MV-4-11 (cell line): ENCODE data around the gene MUC6.

Experiments
- DNase-seq: peaks from one replicate; lab custom pipeline; 2025; lab: John Stamatoyannopoulos, UW

Gene MUC6

GRCh38 chr11:1036931-1037330 is 413 bp upstream of the MUC6 start:
- no peak for DNase-seq

DNA sequence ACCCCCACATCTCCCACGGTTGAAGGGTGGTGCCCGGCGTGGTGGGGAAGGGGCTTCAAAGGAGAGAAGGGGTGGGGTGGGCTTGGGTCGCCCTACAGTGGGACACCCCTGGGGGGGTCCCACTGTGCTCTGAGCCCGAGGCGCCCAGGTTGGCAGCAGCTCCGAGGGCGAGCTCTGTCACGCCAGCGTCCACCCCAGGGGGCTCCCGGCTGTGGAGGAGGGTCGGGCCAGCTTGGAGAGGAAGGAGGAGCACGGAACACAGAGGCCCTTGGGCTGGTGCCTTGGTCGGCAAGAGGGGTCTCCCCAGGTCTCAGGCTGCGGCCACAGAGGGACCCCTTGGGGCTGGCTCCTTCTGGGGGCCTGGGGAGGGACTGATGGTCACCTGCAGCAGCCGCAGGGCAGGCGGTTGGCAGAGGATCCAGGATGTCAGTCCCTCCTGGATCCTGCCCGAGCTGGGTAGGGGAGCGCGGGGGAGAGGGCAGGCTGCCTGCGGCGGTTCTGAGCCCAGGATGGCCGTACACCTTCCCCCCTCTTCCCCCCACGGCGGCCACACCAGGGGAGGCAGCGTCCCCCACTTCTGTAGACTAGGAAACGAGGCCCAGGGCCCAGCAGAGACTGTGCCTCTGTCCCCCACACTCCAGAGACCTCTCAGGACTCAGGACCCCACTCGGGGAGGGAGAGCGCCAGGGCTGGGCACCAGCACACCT is 788 bp downstream of the MUC6 start:
- no peak for DNase-seq

GRCh38 chr11:1034456-1035295 is 1.8 kb downstream of the MUC6 start:
- no peak for DNase-seq

DNA sequence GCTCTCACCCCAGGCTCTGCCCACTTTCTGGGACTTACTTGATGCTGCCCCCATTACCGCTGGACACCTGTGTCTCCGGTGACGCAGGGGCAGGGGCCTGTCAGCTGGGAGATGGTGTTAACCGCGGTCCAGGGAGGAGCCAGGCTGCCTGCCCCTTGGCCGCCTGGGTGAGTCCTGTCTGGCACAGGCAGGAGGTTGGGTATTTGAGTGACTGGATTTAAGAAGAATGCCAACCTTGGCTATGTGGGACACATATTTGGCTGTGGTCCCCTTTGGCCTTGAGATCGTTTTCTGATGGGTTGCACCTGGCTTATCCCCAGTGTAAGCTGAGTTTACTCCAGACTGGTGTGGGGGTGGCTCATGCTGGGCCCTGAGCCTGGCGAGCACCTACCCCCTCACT is 2.5 kb downstream of the MUC6 start:
- no peak for DNase-seq

DNA sequence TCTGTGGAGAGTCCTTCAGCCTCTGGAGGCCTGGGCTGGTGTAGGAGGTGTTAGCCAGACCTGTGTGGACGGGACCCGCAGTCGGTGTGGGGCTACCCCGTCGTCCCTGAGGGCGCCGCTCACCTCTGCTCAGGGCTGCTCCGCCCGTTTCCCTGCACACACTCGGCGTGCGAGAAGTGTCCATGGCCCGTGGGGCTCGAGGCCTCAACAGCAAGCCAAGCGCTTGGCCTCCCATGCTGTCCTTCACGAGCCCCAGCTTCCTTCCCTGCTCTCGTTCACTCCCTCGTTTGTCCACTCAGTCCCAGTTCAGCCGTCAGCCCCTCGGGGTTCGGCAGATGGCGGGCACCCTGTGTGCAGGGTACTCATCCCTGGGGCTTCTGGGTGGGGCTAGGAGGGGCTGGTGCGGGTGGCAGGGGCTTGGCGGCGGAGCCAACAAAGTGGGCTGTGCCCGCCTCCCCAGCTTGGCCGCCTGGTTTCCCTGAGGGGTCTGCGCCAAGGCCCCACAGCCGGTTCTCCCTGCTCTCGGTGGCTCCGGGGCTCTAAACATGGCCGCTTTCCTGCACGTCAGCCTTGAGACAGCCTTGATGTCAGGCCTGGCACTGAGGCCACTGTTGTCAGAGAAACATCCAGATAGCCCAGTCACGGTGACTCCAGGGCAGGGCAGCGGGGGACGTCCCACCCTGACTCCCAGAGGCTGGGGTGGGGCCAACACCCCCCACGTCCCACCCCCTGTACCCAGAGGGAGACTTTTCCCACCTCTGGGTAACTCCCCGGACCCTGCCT is 3.3 kb downstream of the MUC6 start:
- DNase-seq = no peak

- no peak for DNase-seq
Observed at GRCh38 chr11:1032310-1032891, 4.1 kb downstream of the MUC6 start.

- DNase-seq = no peak
Observed at GRCh38 chr11:1031121-1031899, 5.2 kb downstream of the MUC6 start.

DNA sequence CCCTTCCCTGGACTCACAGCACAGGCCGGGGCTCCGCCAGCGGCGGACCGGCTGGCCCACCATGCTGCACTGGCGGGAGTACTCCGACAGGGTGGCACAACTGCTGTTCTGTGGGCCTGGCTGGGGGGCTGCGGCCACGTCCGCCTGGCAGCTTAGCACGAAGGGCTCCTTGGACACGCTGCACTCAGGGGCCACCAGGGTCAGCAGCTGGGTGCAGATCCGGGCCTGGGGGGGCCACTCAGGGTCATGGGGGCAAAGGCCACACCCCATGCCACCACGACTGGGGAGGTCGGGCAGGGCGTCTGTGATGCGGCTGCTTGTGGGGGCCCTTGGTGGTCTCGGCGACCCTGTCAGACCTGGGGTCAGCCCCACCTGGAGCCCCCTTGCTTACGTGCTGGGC is 6.0 kb downstream of the MUC6 start:
- DNase-seq = no peak

DNA sequence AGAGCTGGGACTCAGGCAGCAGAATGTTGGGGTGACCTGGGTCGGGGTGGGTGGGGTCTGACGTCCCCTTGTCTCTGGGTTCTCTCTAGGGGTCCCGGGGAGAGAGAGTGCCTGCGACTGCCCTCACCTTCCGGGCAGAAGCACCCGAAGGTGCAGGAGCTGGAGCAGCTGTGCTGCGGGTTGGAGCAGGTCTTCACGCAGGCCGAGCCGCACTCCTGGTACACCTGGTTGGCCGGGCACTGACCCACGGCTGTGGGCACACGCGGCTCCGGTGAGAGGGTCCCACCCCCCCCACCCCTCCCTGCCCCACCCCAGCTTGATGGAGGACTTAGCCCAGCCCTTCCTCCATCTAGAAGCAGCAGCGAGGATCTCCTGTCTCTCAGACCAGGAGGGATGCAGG is 6.4 kb downstream of the MUC6 start:
- no peak for DNase-seq

DNA sequence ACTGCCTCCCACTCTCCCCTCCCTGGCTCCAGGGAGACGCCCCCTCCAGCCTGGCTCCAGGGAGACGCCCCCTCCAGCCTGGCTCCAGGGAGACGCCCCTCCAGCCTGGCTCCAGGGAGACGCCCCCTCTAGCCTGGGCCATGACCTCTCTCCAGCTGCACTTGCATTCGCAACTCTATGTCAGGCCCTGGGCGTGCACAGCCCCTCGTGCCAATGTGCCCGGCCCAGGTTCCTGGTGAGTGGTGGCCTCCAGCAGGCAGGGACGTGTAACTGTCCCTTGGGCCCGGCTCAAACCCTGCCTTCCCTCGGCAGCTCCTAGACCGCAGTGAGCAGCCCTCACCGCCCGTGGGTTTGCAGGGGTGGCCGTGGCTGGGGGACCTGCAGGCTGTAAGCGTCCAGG is 6.9 kb downstream of the MUC6 start:
- no peak for DNase-seq

GRCh38 chr11:1029051-1029450 is 7.5 kb downstream of the MUC6 start:
- DNase-seq = no peak

GRCh38 chr11:1028616-1029015 is 7.9 kb downstream of the MUC6 start:
- DNase-seq = no peak

- no peak for DNase-seq
Observed at GRCh38 chr11:1028291-1028540, 8.3 kb downstream of the MUC6 start.

- DNase-seq = no peak
Observed at GRCh38 chr11:1027483-1028290, 8.8 kb downstream of the MUC6 start.

GRCh38 chr11:1026641-1027482 is 9.7 kb downstream of the MUC6 start:
- DNase-seq = no peak

GRCh38 chr11:1026163-1026450 is 10.4 kb downstream of the MUC6 start:
- no peak for DNase-seq

DNA sequence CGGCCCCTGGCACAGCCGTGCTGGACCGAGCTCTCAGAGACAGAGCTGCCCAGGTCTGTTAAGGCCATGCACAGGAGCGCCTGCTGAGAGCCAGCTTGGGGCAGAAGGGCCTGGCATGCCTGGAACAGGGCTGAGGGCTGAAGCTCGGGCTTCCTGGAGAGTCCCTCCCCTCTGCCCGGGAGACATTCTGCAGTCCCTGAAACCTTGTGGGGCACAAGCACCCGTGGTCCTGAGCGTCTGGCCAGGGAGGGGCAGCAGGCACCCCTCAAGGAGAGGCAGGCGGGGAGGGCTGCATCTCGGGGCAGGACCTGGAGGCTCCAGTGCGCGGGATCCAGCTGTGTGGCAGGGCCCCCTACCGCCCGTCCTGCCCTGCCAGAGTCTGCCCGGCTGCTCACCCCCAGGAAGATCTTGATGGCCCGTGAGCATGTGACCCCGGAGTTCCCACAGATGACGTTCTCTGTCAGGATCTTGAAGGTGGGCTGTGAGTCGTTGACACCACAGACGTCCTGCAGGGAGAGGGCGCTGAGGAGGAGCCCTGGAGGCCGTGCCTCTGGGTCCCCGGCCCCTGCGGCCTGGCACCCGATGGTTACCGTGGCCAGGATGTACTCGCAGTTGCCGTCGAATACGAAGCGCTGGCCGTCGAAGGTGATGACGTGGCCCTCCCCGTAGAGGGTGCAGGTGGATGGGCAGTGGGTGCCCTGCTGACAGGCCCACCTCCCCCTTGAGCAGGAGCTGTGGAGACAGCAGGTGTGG is 10.9 kb downstream of the MUC6 start:
- DNase-seq = no peak

DNA sequence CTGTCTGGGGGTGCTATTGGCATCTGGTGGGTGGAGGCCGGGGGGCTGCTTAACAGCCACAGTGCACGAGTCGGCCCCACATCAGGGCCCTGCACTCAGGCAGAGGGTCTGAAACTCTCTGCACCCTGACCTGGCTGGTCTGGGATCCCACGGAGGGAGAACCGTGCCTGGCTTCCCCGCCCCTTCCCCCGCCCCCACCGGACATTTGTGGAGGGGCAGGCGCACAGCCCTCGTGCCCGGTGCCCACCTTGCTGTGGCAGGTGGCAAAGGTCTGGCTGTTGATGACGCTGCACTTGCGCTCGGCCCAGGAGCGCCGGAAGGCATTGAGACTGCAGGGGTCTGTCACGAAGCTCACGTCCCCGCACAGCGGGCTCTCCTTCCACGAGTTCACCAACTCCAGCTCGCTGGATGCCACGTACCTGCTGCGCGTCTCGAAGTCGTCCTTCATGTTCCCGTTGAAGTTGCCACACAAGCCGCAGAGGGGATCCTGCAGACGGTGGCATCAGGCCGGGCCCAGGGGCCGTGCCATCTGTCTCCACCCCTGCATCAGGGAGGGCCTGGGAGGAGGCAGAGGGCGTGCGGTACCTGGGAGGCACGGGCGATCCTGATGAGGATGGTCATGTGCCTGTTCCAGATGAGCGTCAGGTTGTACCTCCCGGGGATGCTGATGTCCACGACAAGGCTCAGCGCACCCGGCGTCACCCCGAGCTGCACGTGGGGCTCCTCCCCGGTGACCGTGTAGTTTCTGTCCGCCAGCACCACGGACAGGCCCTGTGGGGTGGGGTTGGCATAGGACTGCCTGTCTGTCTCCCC is 11.7 kb downstream of the MUC6 start:
- DNase-seq = no peak
